ENCODE results near the gene MSTO1.
"Not testable (repeated sequence)": the region's sequence is repeated elsewhere in the genome, so short reads cannot be mapped to it uniquely, and the experiment has no call there.

MSTO1 gene

DNA sequence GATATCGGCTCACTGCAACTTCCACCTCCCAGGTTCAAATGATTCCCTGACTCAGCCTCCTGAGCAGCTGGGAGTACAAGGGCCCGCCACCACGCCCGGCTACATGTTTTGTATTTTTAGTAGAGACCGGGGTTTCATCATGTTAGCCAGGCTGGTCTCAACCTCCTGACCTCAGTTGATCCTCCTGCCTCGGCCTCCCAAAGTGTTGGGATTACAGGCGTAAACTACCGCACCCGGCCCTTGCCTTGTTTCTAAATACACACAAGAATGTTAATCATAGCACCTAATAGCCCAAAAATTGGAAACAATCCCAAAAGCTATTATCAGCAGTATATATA, 1.2 kb upstream of the MSTO1 start:
- TF ChIP-seq TOX (CRISPR knock-in tag; IDR thresholded peaks at IDR 0.05; ENCODE audit: borderline replicate concordance) (no peak), SNAI2 (CRISPR knock-in tag; IDR thresholded peaks at IDR 0.05) (no peak), PPARA (CRISPR knock-in tag; IDR thresholded peaks at IDR 0.05; ENCODE audit: borderline replicate concordance) (no peak), ZNF70 (CRISPR knock-in tag; IDR thresholded peaks at IDR 0.05) (no peak), ZNF565 (CRISPR knock-in tag; conservative IDR thresholded peaks at IDR 0.05; ENCODE audit: low read depth) (no peak), RARB (CRISPR knock-in tag; IDR thresholded peaks at IDR 0.05) (no peak), ISL1 (CRISPR knock-in tag; IDR thresholded peaks at IDR 0.05) (no peak), BACH2 (CRISPR knock-in tag; IDR thresholded peaks at IDR 0.05; ENCODE audit: borderline replicate concordance) (no peak), ARNTL (CRISPR knock-in tag; IDR thresholded peaks at IDR 0.05; ENCODE audit: borderline replicate concordance, low read depth) (no peak), ESRRG (CRISPR knock-in tag; IDR thresholded peaks at IDR 0.05) (no peak), CSDC2 (CRISPR knock-in tag; IDR thresholded peaks at IDR 0.05) (no peak), ZFP30 (CRISPR knock-in tag; IDR thresholded peaks at IDR 0.05) (no peak), ZFP3 (CRISPR knock-in tag; IDR thresholded peaks at IDR 0.05) (no peak), ZNF8 (CRISPR knock-in tag; IDR thresholded peaks at IDR 0.05) (no peak), ZC3H10 (CRISPR knock-in tag; IDR thresholded peaks at IDR 0.05) (no peak), OSR1 (CRISPR knock-in tag; IDR thresholded peaks at IDR 0.05) (no peak)
- TF ChIP-seq, protein P1, sequence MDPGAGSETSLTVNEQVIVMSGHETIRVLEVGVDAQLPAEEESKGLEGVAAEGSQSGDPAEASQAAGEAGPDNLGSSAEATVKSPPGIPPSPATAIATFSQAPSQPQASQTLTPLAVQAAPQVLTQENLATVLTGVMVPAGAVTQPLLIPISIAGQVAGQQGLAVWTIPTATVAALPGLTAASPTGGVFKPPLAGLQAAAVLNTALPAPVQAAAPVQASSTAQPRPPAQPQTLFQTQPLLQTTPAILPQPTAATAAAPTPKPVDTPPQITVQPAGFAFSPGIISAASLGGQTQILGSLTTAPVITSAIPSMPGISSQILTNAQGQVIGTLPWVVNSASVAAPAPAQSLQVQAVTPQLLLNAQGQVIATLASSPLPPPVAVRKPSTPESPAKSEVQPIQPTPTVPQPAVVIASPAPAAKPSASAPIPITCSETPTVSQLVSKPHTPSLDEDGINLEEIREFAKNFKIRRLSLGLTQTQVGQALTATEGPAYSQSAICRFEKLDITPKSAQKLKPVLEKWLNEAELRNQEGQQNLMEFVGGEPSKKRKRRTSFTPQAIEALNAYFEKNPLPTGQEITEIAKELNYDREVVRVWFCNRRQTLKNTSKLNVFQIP (CRISPR knock-in tag; IDR thresholded peaks at IDR 0.05; ENCODE audit: borderline replicate concordance, low read depth), result no peak
- ATAC-seq, result no peak

DNA sequence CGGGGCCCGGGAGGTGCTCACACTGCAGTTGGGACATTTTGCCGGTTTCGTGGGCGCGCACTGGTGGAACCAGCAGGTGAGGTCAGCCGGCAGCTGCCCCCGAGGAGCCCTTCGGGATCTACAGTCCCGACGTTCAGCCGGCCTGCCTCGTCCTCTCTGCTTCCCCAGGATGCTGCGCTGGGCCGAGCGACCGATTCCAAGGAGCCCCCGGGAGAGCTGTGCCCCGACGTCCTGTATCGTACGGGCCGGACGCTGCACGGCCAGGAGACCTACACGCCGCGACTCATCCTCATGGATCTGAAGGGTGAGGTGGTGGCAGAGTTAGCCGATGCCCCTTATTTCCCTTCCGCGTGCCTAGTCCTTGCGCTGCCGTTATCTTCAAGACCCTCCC, 234 bp downstream of the MSTO1 start:
- peak; percentile 65 for ATAC-seq

DNA sequence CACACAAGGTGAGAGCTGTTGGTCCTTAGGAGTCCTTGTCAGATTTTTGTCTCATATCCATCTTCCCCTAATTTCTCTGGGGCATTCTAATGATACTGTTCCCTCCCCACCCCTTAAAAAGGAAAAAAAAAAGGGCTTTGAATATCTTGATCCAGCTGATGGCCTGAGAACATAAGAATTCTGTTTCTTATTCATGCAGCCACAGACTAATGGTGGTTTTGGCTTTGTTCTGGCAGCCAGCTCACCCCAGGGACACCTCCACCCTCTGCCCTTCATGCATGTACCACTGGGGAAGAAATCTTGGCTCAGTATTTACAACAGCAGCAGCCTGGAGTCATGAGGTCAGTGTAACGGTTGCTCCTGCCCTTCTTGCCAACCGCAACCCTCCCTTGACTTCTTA, 3.2 kb downstream of the MSTO1 start:
- ATAC-seq, result not testable (repeated sequence)

DNA sequence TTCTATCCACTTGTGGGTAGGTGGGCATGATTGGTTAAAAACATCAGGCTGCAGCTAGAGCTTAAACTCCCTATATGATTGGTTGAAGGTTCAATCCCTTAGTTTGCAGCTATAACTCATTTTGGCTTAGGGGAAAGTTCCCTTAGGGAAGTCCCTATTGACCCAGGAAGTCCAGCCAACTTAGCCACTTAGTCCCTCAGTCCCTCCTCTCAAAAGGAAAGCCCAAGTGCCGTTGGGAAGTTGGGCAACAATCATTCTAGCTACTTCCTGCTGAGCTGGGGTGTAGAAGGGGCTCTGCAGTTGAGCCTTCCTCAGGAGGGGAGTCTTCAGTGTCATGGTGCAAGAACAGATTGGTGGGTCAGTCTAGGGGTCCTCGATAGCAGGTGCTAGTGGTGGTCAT, 12.2 kb downstream of the MSTO1 start:
- ATAC-seq, result no peak
- TF ChIP-seq, protein P2, sequence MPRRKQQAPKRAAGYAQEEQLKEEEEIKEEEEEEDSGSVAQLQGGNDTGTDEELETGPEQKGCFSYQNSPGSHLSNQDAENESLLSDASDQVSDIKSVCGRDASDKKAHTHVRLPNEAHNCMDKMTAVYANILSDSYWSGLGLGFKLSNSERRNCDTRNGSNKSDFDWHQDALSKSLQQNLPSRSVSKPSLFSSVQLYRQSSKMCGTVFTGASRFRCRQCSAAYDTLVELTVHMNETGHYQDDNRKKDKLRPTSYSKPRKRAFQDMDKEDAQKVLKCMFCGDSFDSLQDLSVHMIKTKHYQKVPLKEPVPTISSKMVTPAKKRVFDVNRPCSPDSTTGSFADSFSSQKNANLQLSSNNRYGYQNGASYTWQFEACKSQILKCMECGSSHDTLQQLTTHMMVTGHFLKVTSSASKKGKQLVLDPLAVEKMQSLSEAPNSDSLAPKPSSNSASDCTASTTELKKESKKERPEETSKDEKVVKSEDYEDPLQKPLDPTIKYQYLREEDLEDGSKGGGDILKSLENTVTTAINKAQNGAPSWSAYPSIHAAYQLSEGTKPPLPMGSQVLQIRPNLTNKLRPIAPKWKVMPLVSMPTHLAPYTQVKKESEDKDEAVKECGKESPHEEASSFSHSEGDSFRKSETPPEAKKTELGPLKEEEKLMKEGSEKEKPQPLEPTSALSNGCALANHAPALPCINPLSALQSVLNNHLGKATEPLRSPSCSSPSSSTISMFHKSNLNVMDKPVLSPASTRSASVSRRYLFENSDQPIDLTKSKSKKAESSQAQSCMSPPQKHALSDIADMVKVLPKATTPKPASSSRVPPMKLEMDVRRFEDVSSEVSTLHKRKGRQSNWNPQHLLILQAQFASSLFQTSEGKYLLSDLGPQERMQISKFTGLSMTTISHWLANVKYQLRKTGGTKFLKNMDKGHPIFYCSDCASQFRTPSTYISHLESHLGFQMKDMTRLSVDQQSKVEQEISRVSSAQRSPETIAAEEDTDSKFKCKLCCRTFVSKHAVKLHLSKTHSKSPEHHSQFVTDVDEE (CRISPR knock-in tag; IDR thresholded peaks at IDR 0.05), result no peak
- no peak for TF ChIP-seq RARB (CRISPR knock-in tag; IDR thresholded peaks at IDR 0.05)
- no peak for TF ChIP-seq PPARA (CRISPR knock-in tag; IDR thresholded peaks at IDR 0.05; ENCODE audit: borderline replicate concordance)
- no peak for TF ChIP-seq ZFP3 (CRISPR knock-in tag; IDR thresholded peaks at IDR 0.05)
- no peak for TF ChIP-seq ZC3H10 (CRISPR knock-in tag; IDR thresholded peaks at IDR 0.05)
- TF ChIP-seq TOX (CRISPR knock-in tag; IDR thresholded peaks at IDR 0.05; ENCODE audit: borderline replicate concordance), result no peak
- no peak for TF ChIP-seq BACH2 (CRISPR knock-in tag; IDR thresholded peaks at IDR 0.05; ENCODE audit: borderline replicate concordance)
- no peak for TF ChIP-seq ESRRG (CRISPR knock-in tag; IDR thresholded peaks at IDR 0.05)
- no peak for TF ChIP-seq ZNF70 (CRISPR knock-in tag; IDR thresholded peaks at IDR 0.05)
- TF ChIP-seq, protein P3, sequence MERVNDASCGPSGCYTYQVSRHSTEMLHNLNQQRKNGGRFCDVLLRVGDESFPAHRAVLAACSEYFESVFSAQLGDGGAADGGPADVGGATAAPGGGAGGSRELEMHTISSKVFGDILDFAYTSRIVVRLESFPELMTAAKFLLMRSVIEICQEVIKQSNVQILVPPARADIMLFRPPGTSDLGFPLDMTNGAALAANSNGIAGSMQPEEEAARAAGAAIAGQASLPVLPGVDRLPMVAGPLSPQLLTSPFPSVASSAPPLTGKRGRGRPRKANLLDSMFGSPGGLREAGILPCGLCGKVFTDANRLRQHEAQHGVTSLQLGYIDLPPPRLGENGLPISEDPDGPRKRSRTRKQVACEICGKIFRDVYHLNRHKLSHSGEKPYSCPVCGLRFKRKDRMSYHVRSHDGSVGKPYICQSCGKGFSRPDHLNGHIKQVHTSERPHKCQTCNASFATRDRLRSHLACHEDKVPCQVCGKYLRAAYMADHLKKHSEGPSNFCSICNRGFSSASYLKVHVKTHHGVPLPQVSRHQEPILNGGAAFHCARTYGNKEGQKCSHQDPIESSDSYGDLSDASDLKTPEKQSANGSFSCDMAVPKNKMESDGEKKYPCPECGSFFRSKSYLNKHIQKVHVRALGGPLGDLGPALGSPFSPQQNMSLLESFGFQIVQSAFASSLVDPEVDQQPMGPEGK (CRISPR knock-in tag; IDR thresholded peaks at IDR 0.05; ENCODE audit: borderline replicate concordance), result no peak
- TF ChIP-seq, protein P4, sequence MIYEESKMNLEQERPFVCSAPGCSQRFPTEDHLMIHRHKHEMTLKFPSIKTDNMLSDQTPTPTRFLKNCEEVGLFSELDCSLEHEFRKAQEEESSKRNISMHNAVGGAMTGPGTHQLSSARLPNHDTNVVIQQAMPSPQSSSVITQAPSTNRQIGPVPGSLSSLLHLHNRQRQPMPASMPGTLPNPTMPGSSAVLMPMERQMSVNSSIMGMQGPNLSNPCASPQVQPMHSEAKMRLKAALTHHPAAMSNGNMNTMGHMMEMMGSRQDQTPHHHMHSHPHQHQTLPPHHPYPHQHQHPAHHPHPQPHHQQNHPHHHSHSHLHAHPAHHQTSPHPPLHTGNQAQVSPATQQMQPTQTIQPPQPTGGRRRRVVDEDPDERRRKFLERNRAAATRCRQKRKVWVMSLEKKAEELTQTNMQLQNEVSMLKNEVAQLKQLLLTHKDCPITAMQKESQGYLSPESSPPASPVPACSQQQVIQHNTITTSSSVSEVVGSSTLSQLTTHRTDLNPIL (CRISPR knock-in tag; IDR thresholded peaks at IDR 0.05; ENCODE audit: low read depth), result no peak
- no peak for TF ChIP-seq ZFP30 (CRISPR knock-in tag; IDR thresholded peaks at IDR 0.05)
- TF ChIP-seq ARNTL (CRISPR knock-in tag; IDR thresholded peaks at IDR 0.05; ENCODE audit: borderline replicate concordance, low read depth), result no peak
- TF ChIP-seq, protein P5, sequence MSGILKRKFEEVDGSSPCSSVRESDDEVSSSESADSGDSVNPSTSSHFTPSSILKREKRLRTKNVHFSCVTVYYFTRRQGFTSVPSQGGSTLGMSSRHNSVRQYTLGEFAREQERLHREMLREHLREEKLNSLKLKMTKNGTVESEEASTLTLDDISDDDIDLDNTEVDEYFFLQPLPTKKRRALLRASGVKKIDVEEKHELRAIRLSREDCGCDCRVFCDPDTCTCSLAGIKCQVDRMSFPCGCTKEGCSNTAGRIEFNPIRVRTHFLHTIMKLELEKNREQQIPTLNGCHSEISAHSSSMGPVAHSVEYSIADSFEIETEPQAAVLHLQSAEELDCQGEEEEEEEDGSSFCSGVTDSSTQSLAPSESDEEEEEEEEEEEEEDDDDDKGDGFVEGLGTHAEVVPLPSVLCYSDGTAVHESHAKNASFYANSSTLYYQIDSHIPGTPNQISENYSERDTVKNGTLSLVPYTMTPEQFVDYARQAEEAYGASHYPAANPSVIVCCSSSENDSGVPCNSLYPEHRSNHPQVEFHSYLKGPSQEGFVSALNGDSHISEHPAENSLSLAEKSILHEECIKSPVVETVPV (CRISPR knock-in tag; IDR thresholded peaks at IDR 0.05), result no peak
- TF ChIP-seq GLIS3 (CRISPR knock-in tag; IDR thresholded peaks at IDR 0.05), result no peak
- TF ChIP-seq, protein P1 (CRISPR knock-in tag; IDR thresholded peaks at IDR 0.05; ENCODE audit: borderline replicate concordance, low read depth), result no peak
- no peak for TF ChIP-seq ZNF565 (CRISPR knock-in tag; conservative IDR thresholded peaks at IDR 0.05; ENCODE audit: low read depth)
